Esophagus squamous epithelium (tissue), 5 donors: ENCODE results near the gene BEND7. TPM values are rescaled to one million over a fixed set of nuclear protein-coding genes. Genes with fewer than 3 reads are reported as not detected.
"Not testable (repeated sequence)": the region's sequence is repeated elsewhere in the genome, so short reads cannot be mapped to it uniquely, and the experiment has no call there.

Source experiments
- DNase-seq: peaks from one replicate; lab custom pipeline; 2025; lab: John Stamatoyannopoulos, UW
- H3K27ac ChIP-seq, 4 donors: fragments of 200-600 bp; sonication (generic); one replicate each; pipeline ENCODE4 v1.5.1; 2016 to 2019; ENCODE audit warnings: mild to moderate bottlenecking in 1 of 4
- H3K27me3 ChIP-seq, 4 donors: fragments of 200-600 bp; sonication (generic); 1 replicate in 3 of 4; 2 replicates in 1 of 4; pipeline versions ENCODE4 v1.5.1 to v1.6.0; 2017 to 2021; ENCODE audit warnings: antibody characterized with exemption in 1 of 4
- H3K36me3 ChIP-seq, 3 donors: fragments of 200-600 bp; sonication (generic); one replicate each; pipeline ENCODE4 v1.5.1; 2016 to 2019
- H3K4me1 ChIP-seq, 3 donors: fragments of 200-600 bp; sonication (generic); one replicate each; pipeline ENCODE4 v1.5.1; 2017 to 2019
- H3K4me3 ChIP-seq, 4 donors: fragments of 200-600 bp; sonication (generic); 1 replicate in 3 of 4; 2 replicates in 1 of 4; pipeline ENCODE4 v1.5.1; 2016 to 2019; ENCODE audit warnings: mild to moderate bottlenecking in 2 of 4, moderate library complexity in 1 of 4
- H3K9me3 ChIP-seq, 3 donors: fragments of 200-600 bp; sonication (generic); one replicate each; pipeline ENCODE4 v1.5.1; 2016 to 2019
- CTCF ChIP-seq, 6 experiments: fragments of 450-650 bp in 4 of 6; fragments of 200-600 bp in 2 of 6; sonication (generic) in 2 of 6; IDR thresholded peaks; one replicate each; pipeline ENCODE4 v1.5.1; 2016 to 2019; ENCODE audit warnings: antibody characterized with exemption in 6 of 6, mild to moderate bottlenecking in 4 of 6, moderate library complexity in 4 of 6
- POLR2A ChIP-seq, 4 donors: fragments of 450-650 bp; IDR thresholded peaks; one replicate each; pipeline ENCODE4 v1.6.1; 2017; ENCODE audit warnings: antibody characterized with exemption in 4 of 4, mild to moderate bottlenecking in 4 of 4, moderate library complexity in 3 of 4
- WGBS, 2 donors: methylation state at CpG; one replicate each; pipeline ENCODE4 v1.1.5; 2018; 5-methylcytosine and 5-hydroxymethylcytosine counted together
- intact Hi-C: fragments of 100-400 bp; cut with DNase I; formaldehyde crosslinking; loops from one replicate; pipeline ENCODE4 v1.15.0; 2022
- total RNA-seq, 4 donors: library from RNA; depleted of rRNA; stranded (reverse); fragments of >200 nt; gene quantifications; one replicate each; pipeline ENCODE4 v1.1.0, GENCODE V29; 2016
- donor health status: DM: yes; HTN: yes; CAD: no.

The BEND7 gene
- total RNA-seq, 4 donors from 2014 or later = 0.70 to 6.7 (median 2.8) TPM

- no peak for DNase-seq
- intact Hi-C loops = no loop called here
- 83 to 85% methylated on average over 1 of the region's 1 CpG for WGBS, 2 donors
- H3K27me3 ChIP-seq = peaks cover 0 to 8% (median 0%) of the 10 kb centered on the region in 4 donors
- no peak overlapping the region for H3K4me3 ChIP-seq
- peaks cover 0 to 20% (median 0%) of the 10 kb centered on the region in 3 donors for H3K4me1 ChIP-seq
- no peaks in the 10 kb centered on the region for H3K36me3 ChIP-seq
- H3K27ac ChIP-seq = no peak overlapping the region
- H3K9me3 ChIP-seq = no peaks in the 10 kb centered on the region
- TF ChIP-seq CTCF (IDR thresholded peaks at IDR 0.05) (no peak), POLR2A (IDR thresholded peaks at IDR 0.05) (no peak)
Measured at GRCh38 chr10:13414137-13414536, 114.7 kb downstream of the BEND7 start.

GRCh38 chr10:13412894-13413293 is 115.9 kb downstream of the BEND7 start:
- no peak for DNase-seq
- 76 to 82% methylated on average over 2 to 3 of the region's 3 CpGs for WGBS, 2 donors
- H3K27me3 ChIP-seq = peaks cover 0 to 8% (median 0%) of the 10 kb centered on the region in 4 donors
- H3K36me3 ChIP-seq = no peaks in the 10 kb centered on the region
- H3K4me1 ChIP-seq = peaks cover 0 to 20% (median 0%) of the 10 kb centered on the region in 3 donors
- no peaks in the 10 kb centered on the region for H3K9me3 ChIP-seq
- intact Hi-C loops = no loop called here
- no peak for TF ChIP-seq POLR2A (IDR thresholded peaks at IDR 0.05)
- TF ChIP-seq CTCF (IDR thresholded peaks at IDR 0.05) = no peak
- no peak overlapping the region for H3K4me3 ChIP-seq
- H3K27ac ChIP-seq = no peak overlapping the region

GRCh38 chr10:13404791-13405190 is 124.0 kb downstream of the BEND7 start:
- WGBS, 2 donors = 37 to 38% methylated on average over 5 of the region's 5 CpGs
- H3K27me3 ChIP-seq = peaks cover 0 to 17% (median 0%) of the 10 kb centered on the region in 4 donors
- H3K36me3 ChIP-seq = no peaks in the 10 kb centered on the region
- intact Hi-C loops = no loop called here
- H3K9me3 ChIP-seq = no peaks in the 10 kb centered on the region
- DNase-seq = no peak
- H3K4me1 ChIP-seq = peaks cover 0 to 18% (median 0%) of the 10 kb centered on the region in 3 donors
- TF ChIP-seq POLR2A (IDR thresholded peaks at IDR 0.05) (no peak), CTCF (IDR thresholded peaks at IDR 0.05) (no peak)
- peak overlapping the region in 3 of 4 donors; percentile 31 to 49 (median 45) for H3K27ac ChIP-seq
- no peak overlapping the region for H3K4me3 ChIP-seq

GRCh38 chr10:13404305-13404759 is 124.5 kb downstream of the BEND7 start:
- Histone ChIP-seq H3K4me1 (peaks cover 0 to 15% (median 0%) of the 10 kb centered on the region in 3 donors), H3K36me3 (no peaks in the 10 kb centered on the region), H3K27ac (no peak overlapping the region), H3K9me3 (no peaks in the 10 kb centered on the region), H3K4me3 (no peak overlapping the region), H3K27me3 (peaks cover 0 to 15% (median 0%) of the 10 kb centered on the region in 4 donors)
- TF ChIP-seq CTCF (IDR thresholded peaks at IDR 0.05) (no peak), POLR2A (IDR thresholded peaks at IDR 0.05) (no peak)
- intact Hi-C loops = no loop called here
- DNase-seq = no peak
- 47 to 62% methylated on average over 3 of the region's 3 CpGs for WGBS, 2 donors

GRCh38 chr10:13403426-13403825 is 125.4 kb downstream of the BEND7 start:
- H3K4me3 ChIP-seq, H3K36me3 ChIP-seq, H3K27ac ChIP-seq, intact Hi-C loops, DNase-seq, H3K9me3 ChIP-seq: not testable (repeated sequence)
- Histone ChIP-seq H3K27me3 (peaks cover 0 to 15% (median 0%) of the 10 kb centered on the region in 4 donors), H3K4me1 (peaks cover 0 to 15% (median 0%) of the 10 kb centered on the region in 3 donors)
- WGBS, 2 donors = 77 to 89% methylated on average over 6 to 7 of the region's 7 CpGs
